ENCODE results near the gene RUNX1.
"Not testable (repeated sequence)": the region's sequence is repeated elsewhere in the genome, so short reads cannot be mapped to it uniquely, and the experiment has no call there.

The RUNX1 gene

DNA sequence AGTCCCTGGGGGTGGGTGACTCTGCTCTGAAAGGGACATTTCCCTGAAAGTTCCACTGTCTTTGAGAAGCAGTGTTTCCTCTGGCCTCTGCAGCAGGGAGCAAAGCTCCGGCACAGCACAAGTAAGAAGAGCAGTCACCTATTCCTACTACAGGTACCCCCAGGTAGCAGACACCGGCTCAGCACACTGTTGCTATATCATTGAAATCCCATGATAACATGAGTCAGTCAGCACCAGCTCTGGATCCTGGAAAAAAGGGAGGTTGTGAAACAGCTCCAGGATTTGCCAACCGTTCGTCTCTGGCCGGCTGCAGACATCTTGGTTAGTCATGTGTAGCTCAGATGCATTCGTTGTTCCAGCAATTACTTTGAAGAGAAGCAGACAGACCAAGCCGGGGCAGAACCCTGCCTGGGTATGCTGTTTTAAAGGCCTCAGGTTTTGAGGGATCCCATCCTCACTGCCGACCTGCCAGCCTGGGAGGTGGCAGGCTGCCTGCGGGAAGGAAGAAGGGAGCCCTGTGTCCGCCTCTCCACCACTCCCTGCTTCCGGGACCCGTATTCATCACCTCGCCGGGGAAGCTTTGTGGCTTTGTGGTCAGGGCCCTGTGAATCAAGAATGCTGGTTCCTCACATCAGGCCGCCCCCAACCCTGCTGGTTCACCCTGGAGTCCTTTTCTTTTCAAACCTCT is 241.1 kb downstream of the RUNX1 start:
- peak overlapping the region; percentile 84 for H3K9ac ChIP-seq (ENCODE audit: low read depth, low read length)
- no peaks in the 10 kb centered on the region for H3K27me3 ChIP-seq (ENCODE audit: control insufficient read depth, insufficient read depth, low read length)
- H3K4me3 ChIP-seq (ENCODE audit: low read length), result peak overlapping the region; percentile 41
- peaks cover 54% of the 10 kb centered on the region for H3K4me1 ChIP-seq (ENCODE audit: control insufficient read depth, insufficient read depth, low read length)
- H3K36me3 ChIP-seq (ENCODE audit: insufficient read depth, low read length), result peaks cover 41% of the 10 kb centered on the region
- peaks cover 6% of the 10 kb centered on the region for H3K9me3 ChIP-seq (replicated peaks; ENCODE audit: low read length)
- H3K4me2 ChIP-seq (ENCODE audit: low read length), result peak overlapping the region; percentile 68

DNA sequence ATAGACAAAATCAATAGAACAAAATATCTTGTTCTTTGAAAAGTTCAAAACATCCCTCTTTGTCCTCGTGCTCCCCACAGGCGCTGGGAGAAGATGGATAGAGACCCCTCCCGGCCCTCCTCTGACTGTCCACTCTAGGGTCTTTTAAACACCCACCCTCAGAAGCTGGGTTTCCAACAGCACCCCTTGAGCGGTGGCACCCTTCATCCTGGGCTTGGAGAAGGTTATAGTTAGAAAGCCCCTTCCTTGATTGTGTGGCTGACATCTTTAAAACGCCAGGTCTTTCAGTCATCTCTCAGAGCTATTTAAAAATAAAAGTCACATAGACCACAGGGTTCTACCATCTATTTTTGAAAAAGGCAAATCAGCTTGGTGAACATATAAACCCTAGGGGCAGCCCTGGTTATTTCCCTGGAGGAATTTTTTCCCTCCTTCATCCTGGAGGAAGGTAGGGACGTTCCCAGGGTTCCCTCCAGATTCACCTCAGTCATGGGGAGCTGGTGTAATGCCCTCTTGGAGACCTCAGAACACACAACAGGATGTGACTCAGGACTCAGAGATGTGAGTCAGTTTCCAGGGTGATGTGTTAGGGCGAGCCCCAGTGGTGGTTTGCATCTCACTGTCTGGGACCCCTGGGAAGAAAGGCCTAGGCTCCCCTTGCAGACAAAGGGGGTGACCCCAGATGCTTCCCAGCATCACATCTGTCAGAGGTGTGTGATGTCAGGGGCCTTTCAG is 241.8 kb downstream of the RUNX1 start:
- peak overlapping the region; percentile 41 for H3K4me3 ChIP-seq (ENCODE audit: low read length)
- H3K9me3 ChIP-seq (replicated peaks; ENCODE audit: low read length), result peaks cover 6% of the 10 kb centered on the region
- H3K4me2 ChIP-seq (ENCODE audit: low read length), result peak overlapping the region; percentile 68
- peak overlapping the region; percentile 84 for H3K9ac ChIP-seq (ENCODE audit: low read depth, low read length)
- peaks cover 47% of the 10 kb centered on the region for H3K36me3 ChIP-seq (ENCODE audit: insufficient read depth, low read length)
- H3K4me1 ChIP-seq (ENCODE audit: control insufficient read depth, insufficient read depth, low read length), result peaks cover 51% of the 10 kb centered on the region
- H3K27me3 ChIP-seq (ENCODE audit: control insufficient read depth, insufficient read depth, low read length), result no peaks in the 10 kb centered on the region

GRCh38 chr21:34806423-34806822 is 242.7 kb downstream of the RUNX1 start:
- Histone ChIP-seq H3K4me1 (ENCODE audit: control insufficient read depth, insufficient read depth, low read length) (peaks cover 51% of the 10 kb centered on the region), H3K4me2 (ENCODE audit: low read length) (no peak overlapping the region), H3K9me3 (replicated peaks; ENCODE audit: low read length) (peaks cover 6% of the 10 kb centered on the region), H3K9ac (ENCODE audit: low read depth, low read length) (no peak overlapping the region), H3K4me3 (ENCODE audit: low read length) (no peak overlapping the region), H3K27me3 (ENCODE audit: control insufficient read depth, insufficient read depth, low read length) (no peaks in the 10 kb centered on the region), H3K36me3 (ENCODE audit: insufficient read depth, low read length) (peaks cover 55% of the 10 kb centered on the region)

DNA sequence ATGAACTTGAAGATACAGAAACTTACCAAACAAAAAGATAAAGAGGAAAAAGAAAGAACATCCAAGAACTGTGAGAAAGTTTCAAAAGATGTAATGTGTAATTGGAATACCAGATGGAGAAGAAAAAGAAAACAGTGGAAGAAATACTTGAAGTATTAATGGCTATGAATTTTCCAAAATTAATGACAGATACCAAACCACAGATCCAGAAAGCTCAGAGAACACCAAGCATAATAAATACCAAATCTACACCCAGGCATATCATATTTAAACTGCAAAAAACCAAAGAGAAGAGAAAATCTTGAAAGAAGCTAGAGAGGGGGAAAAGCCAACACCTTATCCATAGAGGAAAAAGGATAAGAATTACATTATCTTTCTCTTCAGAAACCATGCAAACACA is 243.9 kb downstream of the RUNX1 start:
- H3K9me3 ChIP-seq (replicated peaks; ENCODE audit: low read length), result peaks cover 6% of the 10 kb centered on the region
- peaks cover 53% of the 10 kb centered on the region for H3K4me1 ChIP-seq (ENCODE audit: control insufficient read depth, insufficient read depth, low read length)
- H3K27me3 ChIP-seq (ENCODE audit: control insufficient read depth, insufficient read depth, low read length), result no peaks in the 10 kb centered on the region
- no peak overlapping the region for H3K4me2 ChIP-seq (ENCODE audit: low read length)
- H3K4me3 ChIP-seq (ENCODE audit: low read length), result no peak overlapping the region
- H3K9ac ChIP-seq (ENCODE audit: low read depth, low read length), result no peak overlapping the region
- H3K36me3 ChIP-seq (ENCODE audit: insufficient read depth, low read length), result peaks cover 48% of the 10 kb centered on the region

DNA sequence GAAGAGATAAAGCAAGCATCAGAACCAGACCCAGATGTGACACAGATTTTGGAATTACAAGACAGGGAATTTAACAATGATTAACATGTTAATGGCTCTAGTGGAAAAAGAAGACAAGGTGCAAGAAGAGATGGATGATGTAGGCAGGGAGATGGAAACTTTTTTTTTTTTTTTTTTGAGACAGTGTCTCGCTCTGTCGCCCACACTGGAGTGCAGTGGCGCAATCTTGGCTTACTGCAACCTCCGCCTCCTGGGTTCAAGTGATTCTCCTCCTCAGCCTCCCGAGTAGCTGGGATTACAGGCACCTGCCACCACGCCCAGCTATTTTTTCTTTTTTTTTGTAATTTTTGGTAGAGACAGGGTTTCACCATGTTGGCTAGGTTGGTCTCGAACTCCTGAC is 244.5 kb downstream of the RUNX1 start:
- not testable (repeated sequence) for H3K4me2 ChIP-seq (ENCODE audit: low read length); H3K9ac ChIP-seq (ENCODE audit: low read depth, low read length); H3K27me3 ChIP-seq (ENCODE audit: control insufficient read depth, insufficient read depth, low read length); H3K4me3 ChIP-seq (ENCODE audit: low read length); H3K9me3 ChIP-seq (replicated peaks; ENCODE audit: low read length)
- peaks cover 50% of the 10 kb centered on the region for H3K36me3 ChIP-seq (ENCODE audit: insufficient read depth, low read length)
- peaks cover 47% of the 10 kb centered on the region for H3K4me1 ChIP-seq (ENCODE audit: control insufficient read depth, insufficient read depth, low read length)

DNA sequence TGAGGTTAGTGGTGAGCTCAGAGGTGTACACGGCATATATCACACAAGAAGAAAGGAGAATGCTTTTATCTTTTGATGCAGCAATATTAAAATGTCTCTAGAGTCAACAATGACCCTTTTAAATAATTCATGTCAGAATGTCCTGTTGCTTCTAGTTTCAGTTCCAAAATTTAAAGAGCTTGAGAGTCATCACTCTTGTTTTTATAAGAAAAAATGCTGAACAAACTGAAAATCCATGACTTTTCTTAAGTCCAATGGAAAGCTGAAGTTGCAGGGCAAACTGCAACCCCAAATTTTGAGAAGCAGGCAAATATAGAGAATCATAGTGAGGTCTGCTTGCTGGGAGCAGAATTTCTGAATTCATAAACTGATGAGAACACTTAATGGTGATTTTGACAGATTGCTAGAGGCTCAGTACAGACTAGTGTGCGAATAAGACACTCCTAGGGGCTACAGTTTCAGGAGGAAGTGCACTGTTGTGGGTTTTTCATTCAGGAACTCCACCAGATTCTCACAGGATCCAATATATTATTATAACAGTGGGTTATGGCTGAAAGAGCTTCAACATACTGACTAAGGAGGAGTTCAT is 245.2 kb downstream of the RUNX1 start:
- H3K4me2 ChIP-seq (ENCODE audit: low read length), result no peak overlapping the region
- peaks cover 53% of the 10 kb centered on the region for H3K36me3 ChIP-seq (ENCODE audit: insufficient read depth, low read length)
- peaks cover 6% of the 10 kb centered on the region for H3K9me3 ChIP-seq (replicated peaks; ENCODE audit: low read length)
- H3K9ac ChIP-seq (ENCODE audit: low read depth, low read length), result no peak overlapping the region
- peaks cover 40% of the 10 kb centered on the region for H3K4me1 ChIP-seq (ENCODE audit: control insufficient read depth, insufficient read depth, low read length)
- H3K4me3 ChIP-seq (ENCODE audit: low read length), result no peak overlapping the region
- H3K27me3 ChIP-seq (ENCODE audit: control insufficient read depth, insufficient read depth, low read length), result no peaks in the 10 kb centered on the region

- peaks cover 6% of the 10 kb centered on the region for H3K9me3 ChIP-seq (replicated peaks; ENCODE audit: low read length)
- H3K4me3 ChIP-seq (ENCODE audit: low read length), result no peak overlapping the region
- H3K4me2 ChIP-seq (ENCODE audit: low read length), result no peak overlapping the region
- H3K27me3 ChIP-seq (ENCODE audit: control insufficient read depth, insufficient read depth, low read length), result no peaks in the 10 kb centered on the region
- peaks cover 33% of the 10 kb centered on the region for H3K4me1 ChIP-seq (ENCODE audit: control insufficient read depth, insufficient read depth, low read length)
- H3K9ac ChIP-seq (ENCODE audit: low read depth, low read length), result no peak overlapping the region
- H3K36me3 ChIP-seq (ENCODE audit: insufficient read depth, low read length), result peaks cover 67% of the 10 kb centered on the region
These were observed 246.8 kb downstream of the RUNX1 start for GRCh38 chr21:34802180-34802899.

DNA sequence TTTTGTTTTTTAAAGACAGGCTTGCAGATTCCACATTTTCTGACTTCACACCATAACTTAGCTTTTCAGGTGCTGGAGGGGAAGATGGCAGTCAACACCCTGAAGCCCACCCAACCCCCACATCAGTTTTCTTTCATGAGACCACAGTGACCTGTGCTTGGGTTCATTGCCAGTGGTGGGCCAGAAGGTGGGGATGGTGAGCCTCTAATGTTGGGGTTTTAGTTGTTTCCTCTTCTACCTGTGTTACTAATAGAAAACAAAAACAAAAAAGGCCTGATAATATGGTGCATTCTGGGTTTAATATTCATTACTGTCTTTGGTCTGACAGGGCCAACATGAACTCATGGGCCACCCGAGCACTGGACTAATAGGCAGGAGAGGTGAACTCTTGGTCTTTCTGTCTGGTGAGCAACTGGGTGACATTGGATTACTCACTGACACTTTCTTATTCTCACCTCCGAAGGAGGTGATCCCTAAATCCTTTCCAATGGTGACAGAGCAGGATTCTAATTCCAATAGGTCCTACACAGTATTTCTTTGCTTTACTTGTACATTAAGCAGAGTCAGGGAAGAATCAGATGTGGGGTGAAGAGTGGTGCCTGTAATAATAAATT is 247.5 kb downstream of the RUNX1 start:
- H3K27me3 ChIP-seq (ENCODE audit: control insufficient read depth, insufficient read depth, low read length), result no peaks in the 10 kb centered on the region
- no peak overlapping the region for H3K9ac ChIP-seq (ENCODE audit: low read depth, low read length)
- peaks cover 69% of the 10 kb centered on the region for H3K36me3 ChIP-seq (ENCODE audit: insufficient read depth, low read length)
- no peak overlapping the region for H3K4me2 ChIP-seq (ENCODE audit: low read length)
- peaks cover 6% of the 10 kb centered on the region for H3K9me3 ChIP-seq (replicated peaks; ENCODE audit: low read length)
- H3K4me3 ChIP-seq (ENCODE audit: low read length), result no peak overlapping the region
- H3K4me1 ChIP-seq (ENCODE audit: control insufficient read depth, insufficient read depth, low read length), result peaks cover 35% of the 10 kb centered on the region

DNA sequence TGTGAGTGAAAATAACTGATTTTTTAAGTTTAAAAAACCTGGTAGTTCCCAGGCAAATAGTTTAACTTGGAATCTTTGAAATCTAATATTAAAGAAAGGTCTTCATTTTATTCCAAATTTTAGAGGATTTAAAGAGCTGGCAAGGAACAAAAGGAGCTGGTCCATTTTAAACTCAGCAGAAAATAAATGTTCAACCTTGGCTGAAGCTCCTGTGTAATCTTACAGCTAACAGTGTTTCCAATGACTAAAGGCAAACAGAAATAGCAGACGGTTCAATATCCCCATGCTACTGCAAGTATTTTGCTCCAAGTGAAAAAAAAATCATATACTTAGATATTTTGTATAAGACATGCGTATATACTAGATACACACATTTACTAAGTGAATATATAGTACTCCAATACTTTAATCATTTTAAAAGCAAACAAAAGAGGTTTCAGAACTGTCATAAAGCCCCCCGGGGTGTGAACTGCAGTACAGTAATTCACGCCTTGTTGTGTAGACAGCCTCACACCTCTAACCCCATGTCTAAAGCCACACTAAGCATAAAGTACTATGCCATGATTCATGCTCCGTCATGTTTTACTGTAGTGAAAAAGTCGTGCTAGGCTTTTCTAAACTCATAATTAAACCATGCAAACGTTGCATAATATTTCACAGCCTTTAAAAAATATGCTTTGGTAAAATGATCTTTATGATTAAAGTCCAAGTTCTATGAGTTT is 248.1 kb downstream of the RUNX1 start:
- Histone ChIP-seq H3K9ac (ENCODE audit: low read depth, low read length) (no peak overlapping the region), H3K4me3 (ENCODE audit: low read length) (no peak overlapping the region), H3K9me3 (replicated peaks; ENCODE audit: low read length) (no peaks in the 10 kb centered on the region), H3K4me2 (ENCODE audit: low read length) (no peak overlapping the region), H3K4me1 (ENCODE audit: control insufficient read depth, insufficient read depth, low read length) (peaks cover 41% of the 10 kb centered on the region), H3K27me3 (ENCODE audit: control insufficient read depth, insufficient read depth, low read length) (no peaks in the 10 kb centered on the region), H3K36me3 (ENCODE audit: insufficient read depth, low read length) (peaks cover 71% of the 10 kb centered on the region)

- Histone ChIP-seq H3K27me3 (ENCODE audit: control insufficient read depth, insufficient read depth, low read length) (no peaks in the 10 kb centered on the region), H3K9ac (ENCODE audit: low read depth, low read length) (no peak overlapping the region), H3K36me3 (ENCODE audit: insufficient read depth, low read length) (peaks cover 77% of the 10 kb centered on the region), H3K4me3 (ENCODE audit: low read length) (no peak overlapping the region), H3K9me3 (replicated peaks; ENCODE audit: low read length) (no peaks in the 10 kb centered on the region), H3K4me2 (ENCODE audit: low read length) (no peak overlapping the region), H3K4me1 (ENCODE audit: control insufficient read depth, insufficient read depth, low read length) (peaks cover 59% of the 10 kb centered on the region)
These were observed 250.0 kb downstream of the RUNX1 start for GRCh38 chr21:34799092-34799491.

Data from skeletal muscle satellite cell (primary cell).